WERI-Rb-1 (cell line): ENCODE results near the gene TGFB2.
A peak's percentile ranks its signal among the peaks of the same experiment; 100 is the strongest.

Experiments
- DNase-seq: peaks from one replicate; pipeline ENCODE4 v3.0.0-alpha.2; 2020
- H3K27ac ChIP-seq: fragments of 250-450 bp; sonication (Bioruptor Pico); 2 replicates; pipeline ENCODE4 v1.5.1; 2020; ENCODE audit warnings: mild to moderate bottlenecking, moderate library complexity
- H3K27me3 ChIP-seq: fragments of 250-450 bp; sonication (Bioruptor Pico); 2 replicates; pipeline ENCODE4 v1.5.1; 2021; ENCODE audit warnings: mild to moderate bottlenecking, low read depth, moderate library complexity; ENCODE audit not compliant: insufficient read depth, severe bottlenecking
- H3K36me3 ChIP-seq: fragments of 250-450 bp; sonication (Bioruptor Pico); 2 replicates; pipeline ENCODE4 v1.5.1; 2020; ENCODE audit warnings: mild to moderate bottlenecking, moderate library complexity
- H3K4me3 ChIP-seq: 2 replicates; pipeline ENCODE4 v1.5.1; 2011; ENCODE audit warnings: low read depth, mild to moderate bottlenecking, control low read depth, low read length
- H3K9me3 ChIP-seq: fragments of 250-450 bp; sonication (Bioruptor Pico); 2 replicates; pipeline ENCODE4 v1.5.1; 2021; ENCODE audit warnings: mild to moderate bottlenecking, moderate library complexity; ENCODE audit not compliant: severe bottlenecking
- TF ChIP-seq, protein P1 (sequence below): IDR thresholded peaks from 2 replicates; pipeline ENCODE4 v1.5.1; 2011; ENCODE audit warnings: low read depth, mild to moderate bottlenecking, control low read depth, inconsistent platforms, low read length

TGFB2 gene

GRCh38 chr1:218344814-218345672 lies at the start of gene TGFB2:
TSS of gene TGFB2 (plus strand) at chr1:218345336. CDS start at chr1:218346702, 1,366 bp downstream.
- TF ChIP-seq, protein P1, sequence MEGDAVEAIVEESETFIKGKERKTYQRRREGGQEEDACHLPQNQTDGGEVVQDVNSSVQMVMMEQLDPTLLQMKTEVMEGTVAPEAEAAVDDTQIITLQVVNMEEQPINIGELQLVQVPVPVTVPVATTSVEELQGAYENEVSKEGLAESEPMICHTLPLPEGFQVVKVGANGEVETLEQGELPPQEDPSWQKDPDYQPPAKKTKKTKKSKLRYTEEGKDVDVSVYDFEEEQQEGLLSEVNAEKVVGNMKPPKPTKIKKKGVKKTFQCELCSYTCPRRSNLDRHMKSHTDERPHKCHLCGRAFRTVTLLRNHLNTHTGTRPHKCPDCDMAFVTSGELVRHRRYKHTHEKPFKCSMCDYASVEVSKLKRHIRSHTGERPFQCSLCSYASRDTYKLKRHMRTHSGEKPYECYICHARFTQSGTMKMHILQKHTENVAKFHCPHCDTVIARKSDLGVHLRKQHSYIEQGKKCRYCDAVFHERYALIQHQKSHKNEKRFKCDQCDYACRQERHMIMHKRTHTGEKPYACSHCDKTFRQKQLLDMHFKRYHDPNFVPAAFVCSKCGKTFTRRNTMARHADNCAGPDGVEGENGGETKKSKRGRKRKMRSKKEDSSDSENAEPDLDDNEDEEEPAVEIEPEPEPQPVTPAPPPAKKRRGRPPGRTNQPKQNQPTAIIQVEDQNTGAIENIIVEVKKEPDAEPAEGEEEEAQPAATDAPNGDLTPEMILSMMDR = peak; percentile 22; the same call in 1 of the 2 replicates
- DNase-seq = peak; percentile 53
- peak within 1 kb of the TSS; percentile 36 for H3K27ac ChIP-seq
- H3K36me3 ChIP-seq = no peaks in the 10 kb centered on the region
- no peaks in the 10 kb centered on the region for H3K9me3 ChIP-seq
- no peaks in the 10 kb centered on the region for H3K27me3 ChIP-seq
- peak within 1 kb of the TSS; percentile 80 for H3K4me3 ChIP-seq

- Histone ChIP-seq H3K36me3 (peaks cover 3% of the 10 kb centered on the region), H3K27ac (no peak overlapping the region), H3K27me3 (no peaks in the 10 kb centered on the region), H3K9me3 (no peaks in the 10 kb centered on the region), H3K4me3 (no peak overlapping the region)
- DNase-seq = no peak
- TF ChIP-seq, protein P1 = no peak
Observed at GRCh38 chr1:218296162-218296561, 49.0 kb upstream of the TGFB2 start.

DNA sequence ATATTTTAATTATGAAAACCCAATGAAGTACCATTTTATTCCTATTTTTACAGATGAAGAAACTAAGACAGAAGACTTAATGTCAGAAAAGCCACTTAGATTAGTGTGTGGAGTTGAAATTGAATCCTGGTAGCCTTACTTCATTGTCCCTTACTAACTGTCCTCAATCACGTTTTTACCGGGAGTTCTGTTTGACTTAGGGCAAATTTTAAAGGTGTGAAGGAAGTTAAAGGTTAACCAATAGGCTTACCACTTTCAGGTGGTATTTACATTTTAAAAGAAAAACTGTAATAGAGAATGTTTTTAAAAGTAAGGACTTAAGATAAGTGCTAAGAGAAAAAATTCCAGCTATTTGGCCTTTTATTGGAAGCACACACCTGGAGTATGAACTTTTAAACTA lies 47.7 kb upstream of the TGFB2 start:
- no peak overlapping the region for H3K27ac ChIP-seq
- peaks cover 5% of the 10 kb centered on the region for H3K36me3 ChIP-seq
- no peaks in the 10 kb centered on the region for H3K9me3 ChIP-seq

DNA sequence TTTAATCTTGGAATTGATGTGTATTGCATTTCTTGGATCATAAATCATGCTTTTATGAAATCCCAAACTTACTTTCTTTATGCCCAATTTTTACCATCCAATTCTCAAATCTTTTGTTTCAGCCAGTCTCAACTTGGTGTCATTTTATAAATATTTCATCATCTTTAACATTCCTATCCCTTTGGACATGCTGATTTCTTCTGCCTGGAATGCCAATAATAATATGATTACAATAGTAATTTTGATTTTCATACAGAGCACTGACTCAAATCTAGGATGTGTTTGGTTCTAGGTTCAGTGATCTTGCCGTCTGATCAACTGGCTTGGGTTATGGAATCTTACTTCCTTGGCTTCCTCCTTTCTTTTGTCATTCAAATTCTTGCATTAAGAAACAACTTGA lies 47.3 kb upstream of the TGFB2 start:
- TF ChIP-seq, protein P1 = no peak
- H3K4me3 ChIP-seq = no peak overlapping the region
- no peak overlapping the region for H3K27ac ChIP-seq
- no peak for DNase-seq
- no peaks in the 10 kb centered on the region for H3K27me3 ChIP-seq
- no peaks in the 10 kb centered on the region for H3K9me3 ChIP-seq
- H3K36me3 ChIP-seq = peaks cover 9% of the 10 kb centered on the region

More for the DNA sequence above, 47.7 kb upstream of the TGFB2 start:
- DNase-seq = no peak
- TF ChIP-seq, protein P1 = no peak
- Histone ChIP-seq H3K4me3 (no peak overlapping the region), H3K27me3 (no peaks in the 10 kb centered on the region)

DNA sequence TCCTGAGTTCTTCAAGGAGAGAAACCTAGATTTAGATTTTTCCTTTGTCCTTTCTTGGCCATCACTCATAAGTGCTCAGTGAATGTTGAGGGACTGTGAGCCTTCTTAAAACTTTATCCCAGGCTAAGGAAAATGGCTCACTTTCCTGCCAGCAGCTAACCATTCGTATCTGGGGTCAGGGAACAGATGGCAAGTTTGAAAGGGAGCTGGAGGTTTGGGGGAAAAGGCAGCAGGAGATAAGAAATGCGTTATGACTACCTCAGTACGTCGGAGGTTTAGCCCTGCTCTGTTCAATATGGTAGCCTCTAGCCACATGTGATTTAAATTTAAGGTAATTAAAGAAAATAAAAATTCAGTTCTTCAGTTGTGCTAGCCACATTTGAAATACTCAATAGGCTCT lies 46.7 kb upstream of the TGFB2 start:
- no peaks in the 10 kb centered on the region for H3K27me3 ChIP-seq
- no peaks in the 10 kb centered on the region for H3K9me3 ChIP-seq
- DNase-seq = no peak
- H3K4me3 ChIP-seq = no peak overlapping the region
- H3K36me3 ChIP-seq = peaks cover 9% of the 10 kb centered on the region
- H3K27ac ChIP-seq = no peak overlapping the region
- TF ChIP-seq, protein P1 = no peak
